Measurements from ENCODE around the gene RNF166. TPM values are rescaled to one million over a fixed set of nuclear protein-coding genes. Genes with fewer than 3 reads are reported as not detected.

RNF166 gene
- total RNA-seq, 1 experiment from 2014 or later: 26.5 TPM

DNA sequence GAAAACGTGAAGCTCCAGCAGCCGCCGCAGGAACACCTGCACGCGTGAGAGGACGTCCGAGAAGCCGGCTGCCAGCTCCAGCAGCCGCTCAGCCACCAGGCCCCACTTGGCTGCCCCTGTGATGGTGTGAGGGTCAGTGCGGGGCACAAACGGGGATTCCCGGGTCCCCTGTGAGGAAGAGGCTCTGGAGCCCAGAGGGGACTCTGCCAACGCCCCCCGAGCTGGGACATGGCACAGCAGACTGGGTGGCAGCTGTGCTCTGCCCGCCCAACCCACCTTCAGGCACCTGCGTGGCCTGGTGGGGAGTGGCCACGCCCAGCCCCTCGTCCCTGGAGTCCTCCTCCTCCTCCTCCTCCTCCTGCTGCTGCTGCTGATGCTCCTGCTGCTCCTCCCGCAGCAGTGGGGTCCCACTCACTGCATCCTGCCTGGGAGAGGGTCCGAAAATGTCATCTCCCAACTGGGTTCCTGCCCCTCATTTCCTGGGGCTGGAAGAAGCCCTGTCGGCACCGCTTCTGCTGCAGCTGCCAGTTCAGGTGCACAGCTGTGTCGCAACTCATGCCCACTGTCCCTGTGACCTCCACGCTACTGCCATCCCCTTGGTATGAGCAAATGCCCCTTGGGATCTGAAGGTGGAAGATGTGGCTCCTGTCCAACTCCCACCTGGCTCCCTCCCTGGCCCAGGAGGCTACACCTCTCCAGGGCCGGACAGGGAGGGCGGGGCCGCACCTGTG lies 27.6 kb upstream of the RNF166 start:
- no peak overlapping the region for H2BK12ac ChIP-seq (ENCODE audit: insufficient read length, low read depth, low read length)
- H2BK15ac ChIP-seq (ENCODE audit: low read depth, low read length): no peak overlapping the region
- H4K5ac ChIP-seq (ENCODE audit: insufficient read length, low read depth, low read length): no peak overlapping the region
- no peaks in the 10 kb centered on the region for H3K9me3 ChIP-seq (ENCODE audit: control insufficient read depth, low read depth, low read length)
- no peak overlapping the region for H4K8ac ChIP-seq (replicated peaks; ENCODE audit: insufficient read length, low read depth, low read length)
- H4K91ac ChIP-seq (ENCODE audit: insufficient read length, low read depth, low read length): no peak overlapping the region
- Mint-ChIP-seq H3K27ac (no peak overlapping the region), H3K9me3 (no peaks in the 10 kb centered on the region), H3K4me3 (no peak overlapping the region), H3K36me3 (ENCODE audit: insufficient read depth in 1 of 3, low read depth in 3 of 3) (peaks cover 3 to 14% (median 8%) of the 10 kb centered on the region in 3 experiments; a peak in 6 of 7 replicates), H3K4me1 (0 out of 4 replicates have a peak, but pooled peaks cover 0 to 3% of the 10 kb centered on the region in 2 experiments), H3K27me3 (ENCODE audit: low read depth) (no peaks in the 10 kb centered on the region; the same call in 1 of the 2 replicates)
- no peak overlapping the region for H3K4me2 ChIP-seq (ENCODE audit: insufficient read depth, insufficient read length, low read length)
- H3K56ac ChIP-seq (ENCODE audit: insufficient read length, low read depth, low read length): no peak overlapping the region
- no peak overlapping the region for H3K9ac ChIP-seq (ENCODE audit: extremely low read depth, insufficient read length, low read length)
- H3K79me1 ChIP-seq (ENCODE audit: insufficient read depth, low read depth, low read length, poor library complexity, severe bottlenecking): no peaks in the 10 kb centered on the region
- no CpG with 5 or more reads among the region's 27 CpGs for WGBS (ENCODE audit: extremely low coverage, insufficient read length, low lambda C conversion rate)
- H3K23ac ChIP-seq (ENCODE audit: insufficient read length, low read depth, low read length): no peak overlapping the region
- no peak overlapping the region for H2BK5ac ChIP-seq (ENCODE audit: insufficient read length, low read length)
- no peak for DNase-seq
- TF ChIP-seq, protein P1, sequence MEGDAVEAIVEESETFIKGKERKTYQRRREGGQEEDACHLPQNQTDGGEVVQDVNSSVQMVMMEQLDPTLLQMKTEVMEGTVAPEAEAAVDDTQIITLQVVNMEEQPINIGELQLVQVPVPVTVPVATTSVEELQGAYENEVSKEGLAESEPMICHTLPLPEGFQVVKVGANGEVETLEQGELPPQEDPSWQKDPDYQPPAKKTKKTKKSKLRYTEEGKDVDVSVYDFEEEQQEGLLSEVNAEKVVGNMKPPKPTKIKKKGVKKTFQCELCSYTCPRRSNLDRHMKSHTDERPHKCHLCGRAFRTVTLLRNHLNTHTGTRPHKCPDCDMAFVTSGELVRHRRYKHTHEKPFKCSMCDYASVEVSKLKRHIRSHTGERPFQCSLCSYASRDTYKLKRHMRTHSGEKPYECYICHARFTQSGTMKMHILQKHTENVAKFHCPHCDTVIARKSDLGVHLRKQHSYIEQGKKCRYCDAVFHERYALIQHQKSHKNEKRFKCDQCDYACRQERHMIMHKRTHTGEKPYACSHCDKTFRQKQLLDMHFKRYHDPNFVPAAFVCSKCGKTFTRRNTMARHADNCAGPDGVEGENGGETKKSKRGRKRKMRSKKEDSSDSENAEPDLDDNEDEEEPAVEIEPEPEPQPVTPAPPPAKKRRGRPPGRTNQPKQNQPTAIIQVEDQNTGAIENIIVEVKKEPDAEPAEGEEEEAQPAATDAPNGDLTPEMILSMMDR (conservative IDR thresholded peaks at IDR 0.05): no peak
- H3K79me2 ChIP-seq (ENCODE audit: insufficient read depth, low read length): no peaks in the 10 kb centered on the region
- H3K18ac ChIP-seq (ENCODE audit: insufficient read length, low read depth, low read length): no peak overlapping the region
- H2AFZ ChIP-seq (ENCODE audit: low read length): no peak overlapping the region
- H3K4ac ChIP-seq (ENCODE audit: low read depth, low read length): no peak overlapping the region
- no peak overlapping the region for H3K14ac ChIP-seq (ENCODE audit: insufficient read depth, low read length)
- H2BK20ac ChIP-seq (ENCODE audit: low read depth, low read length, poor library complexity, severe bottlenecking): no peak overlapping the region
- H3K27me3 ChIP-seq (ENCODE audit: insufficient read depth, low read length): no peaks in the 10 kb centered on the region
- H3K27ac ChIP-seq (ENCODE audit: insufficient read length, low read depth, low read length): no peak overlapping the region
- no peaks in the 10 kb centered on the region for H4K20me1 ChIP-seq (ENCODE audit: control insufficient read depth, insufficient read depth, insufficient read length)
- no peak overlapping the region for H2AK5ac ChIP-seq (ENCODE audit: insufficient read length, low read length)
- no peaks in the 10 kb centered on the region for H3K4me1 ChIP-seq (ENCODE audit: insufficient read depth, low read length)
- H3T11ph ChIP-seq (ENCODE audit: low read length): no peak overlapping the region
- H2BK120ac ChIP-seq (ENCODE audit: low read depth, low read length, poor library complexity, severe bottlenecking): no peak overlapping the region
- no peaks in the 10 kb centered on the region for H3K23me2 ChIP-seq (ENCODE audit: insufficient read length, low read depth, low read length, poor library complexity, severe bottlenecking)

Measured in H9 (cell line).